A172 (cell line): ENCODE data around the gene PEX10. TPM values are rescaled to one million over a fixed set of nuclear protein-coding genes. Genes with fewer than 3 reads are reported as not detected.
"Not testable (repeated sequence)": the region's sequence is repeated elsewhere in the genome, so short reads cannot be mapped to it uniquely, and the experiment has no call there.

ENCODE experiments used
- DNase-seq: peaks from one replicate; pipeline ENCODE4 v3.0.0-alpha.2; 2015; ENCODE audit warnings: low spot score
- total RNA-seq: library from RNA; depleted of rRNA; stranded (reverse); fragments of >200 nt; shearing (Covaris generic); gene quantifications from 2 replicates; pipeline ENCODE4 v1.2.3, GENCODE V29; 2014

The PEX10 gene
- total RNA-seq, 1 experiment from 2014 or later: 17.0 TPM

- no peak for DNase-seq
Observed at GRCh38 chr1:2443277-2444137, 31.1 kb upstream of the PEX10 start.

GRCh38 chr1:2442661-2443060 is 30.3 kb upstream of the PEX10 start:
- DNase-seq: no peak

- no peak for DNase-seq
Observed at GRCh38 chr1:2441746-2442145, 29.4 kb upstream of the PEX10 start.

- not testable (repeated sequence) for DNase-seq
Observed at GRCh38 chr1:2440346-2440745, 28.0 kb upstream of the PEX10 start.

- DNase-seq: no peak
Observed at GRCh38 chr1:2439369-2439768, 27.0 kb upstream of the PEX10 start.

- DNase-seq: no peak
Observed at GRCh38 chr1:2438641-2439040, 26.3 kb upstream of the PEX10 start.

- no peak for DNase-seq
Observed at GRCh38 chr1:2438038-2438437, 25.7 kb upstream of the PEX10 start.

GRCh38 chr1:2437617-2438016 is 25.3 kb upstream of the PEX10 start:
- no peak for DNase-seq

- DNase-seq: no peak
Observed at GRCh38 chr1:2436876-2437275, 24.5 kb upstream of the PEX10 start.

- no peak for DNase-seq
Observed at GRCh38 chr1:2435746-2436355, 23.5 kb upstream of the PEX10 start.

- no peak for DNase-seq
Observed at GRCh38 chr1:2435091-2435490, 22.7 kb upstream of the PEX10 start.

GRCh38 chr1:2433936-2434655 is 21.7 kb upstream of the PEX10 start:
- no peak for DNase-seq

GRCh38 chr1:2433196-2433595 is 20.8 kb upstream of the PEX10 start:
- no peak for DNase-seq

- no peak for DNase-seq
Observed at GRCh38 chr1:2432441-2432844, 20.1 kb upstream of the PEX10 start.

GRCh38 chr1:2431518-2431917 is 19.2 kb upstream of the PEX10 start:
- DNase-seq: no peak

GRCh38 chr1:2431103-2431502 is 18.7 kb upstream of the PEX10 start:
- DNase-seq: no peak

- no peak for DNase-seq
Observed at GRCh38 chr1:2430592-2430973, 18.2 kb upstream of the PEX10 start.

- no peak for DNase-seq
Observed at GRCh38 chr1:2429780-2430591, 17.6 kb upstream of the PEX10 start.

- no peak for DNase-seq
Observed at GRCh38 chr1:2428490-2428889, 16.1 kb upstream of the PEX10 start.

GRCh38 chr1:2427976-2428375 is 15.6 kb upstream of the PEX10 start:
- no peak for DNase-seq

- DNase-seq: no peak
Observed at GRCh38 chr1:2427051-2427450, 14.7 kb upstream of the PEX10 start.

GRCh38 chr1:2426540-2426939 is 14.2 kb upstream of the PEX10 start:
- no peak for DNase-seq
